ENCODE measurements around the gene LYPD6.
A peak's percentile ranks its signal among the peaks of the same experiment; 100 is the strongest.

Gene LYPD6

DNA sequence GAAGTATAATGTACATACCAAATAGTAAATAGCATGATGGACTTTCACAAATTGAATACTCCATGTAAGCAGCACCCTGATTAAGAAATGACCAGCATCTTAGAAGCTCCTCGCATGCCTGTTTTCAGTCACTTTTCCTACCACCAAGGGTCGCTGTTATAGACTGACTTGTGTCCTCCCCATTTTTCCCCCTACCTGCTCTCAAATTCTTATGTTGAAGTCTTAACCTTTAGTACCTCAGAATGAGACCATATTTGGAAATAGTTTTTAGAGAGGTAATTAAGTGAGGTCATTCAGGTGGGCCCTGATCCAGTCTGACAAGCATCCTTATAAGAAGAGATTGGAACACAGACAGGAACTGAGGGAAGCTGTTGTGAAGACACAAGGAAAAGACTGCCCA is 125.9 kb downstream of the LYPD6 start:
- no peak overlapping the region for H3K4me3 ChIP-seq (ENCODE audit: low read depth, low read length)
- peaks cover 7% of the 10 kb centered on the region; the same call in 1 of the 2 replicates for H3K4me1 ChIP-seq (ENCODE audit: control insufficient read depth, insufficient read depth, low read length)
- no peak overlapping the region for H3K27ac ChIP-seq (ENCODE audit: low read depth, low read length)
- H3K36me3 ChIP-seq (ENCODE audit: control insufficient read depth, insufficient read depth, low read length): no peaks in the 10 kb centered on the region
- H3K9me3 ChIP-seq (ENCODE audit: control insufficient read depth, insufficient read depth, low read length): no peaks in the 10 kb centered on the region; the same call in 1 of the 2 replicates
- H3K27me3 ChIP-seq (ENCODE audit: control insufficient read depth, insufficient read depth, low read length): peaks cover 18% of the 10 kb centered on the region
- peak overlapping the region; percentile 10; the same call in 1 of the 2 replicates for H3K9ac ChIP-seq (ENCODE audit: low read depth, low read length)

DNA sequence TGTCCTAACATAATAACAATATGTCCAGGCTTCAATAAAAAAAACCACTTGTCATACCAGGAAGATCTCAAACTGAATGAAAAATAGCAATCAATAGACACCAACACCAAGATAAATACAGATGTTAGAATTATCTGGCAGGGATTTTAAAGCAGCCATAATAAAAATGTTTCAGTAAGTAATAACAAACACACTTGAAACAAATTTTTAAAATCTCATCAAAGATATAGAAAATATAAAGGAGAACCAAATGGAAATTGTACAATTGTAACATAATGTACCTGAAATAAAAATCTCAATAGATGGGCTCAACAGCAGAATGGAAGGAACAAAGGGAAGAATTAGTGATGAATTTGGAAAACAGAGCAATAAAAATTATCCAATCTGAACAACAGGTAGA is 128.1 kb downstream of the LYPD6 start:
- H3K9ac ChIP-seq (ENCODE audit: low read depth, low read length): no peak overlapping the region
- no peaks in the 10 kb centered on the region; the same call in 1 of the 2 replicates for H3K9me3 ChIP-seq (ENCODE audit: control insufficient read depth, insufficient read depth, low read length)
- no peak overlapping the region for H3K27ac ChIP-seq (ENCODE audit: low read depth, low read length)
- H3K4me3 ChIP-seq (ENCODE audit: low read depth, low read length): no peak overlapping the region
- no peaks in the 10 kb centered on the region for H3K4me1 ChIP-seq (ENCODE audit: control insufficient read depth, insufficient read depth, low read length)
- no peaks in the 10 kb centered on the region for H3K36me3 ChIP-seq (ENCODE audit: control insufficient read depth, insufficient read depth, low read length)
- no peaks in the 10 kb centered on the region for H3K27me3 ChIP-seq (ENCODE audit: control insufficient read depth, insufficient read depth, low read length)

- Histone ChIP-seq H3K27ac (ENCODE audit: low read depth, low read length) (no peak overlapping the region), H3K36me3 (ENCODE audit: control insufficient read depth, insufficient read depth, low read length) (no peaks in the 10 kb centered on the region), H3K9me3 (ENCODE audit: control insufficient read depth, insufficient read depth, low read length) (no peaks in the 10 kb centered on the region), H3K9ac (ENCODE audit: low read depth, low read length) (no peak overlapping the region), H3K4me3 (ENCODE audit: low read depth, low read length) (no peak overlapping the region), H3K4me1 (ENCODE audit: control insufficient read depth, insufficient read depth, low read length) (no peaks in the 10 kb centered on the region), H3K27me3 (ENCODE audit: control insufficient read depth, insufficient read depth, low read length) (no peaks in the 10 kb centered on the region)
These were observed 133.1 kb downstream of the LYPD6 start for GRCh38 chr2:149463328-149464002.

DNA sequence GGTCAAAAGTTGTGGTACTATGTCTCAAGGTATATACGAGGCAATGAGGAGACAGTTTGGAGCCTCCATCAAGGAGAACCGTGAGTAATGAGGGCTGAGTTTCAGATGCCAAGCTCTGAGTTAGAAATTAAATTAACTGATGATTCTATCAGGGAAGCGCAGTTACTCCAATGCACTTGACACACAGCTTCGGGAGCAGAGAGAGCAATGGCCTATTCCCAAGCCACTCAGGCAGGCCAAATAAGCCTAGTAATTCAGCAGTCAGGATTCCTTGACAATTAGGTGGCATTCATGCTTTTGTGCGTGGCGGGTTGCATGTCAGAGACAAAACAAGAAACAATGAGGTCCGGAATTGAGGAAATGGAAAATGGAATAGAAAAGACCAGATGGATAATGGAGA is 134.0 kb downstream of the LYPD6 start:
- Histone ChIP-seq H3K9ac (ENCODE audit: low read depth, low read length) (no peak overlapping the region), H3K9me3 (ENCODE audit: control insufficient read depth, insufficient read depth, low read length) (no peaks in the 10 kb centered on the region), H3K27ac (ENCODE audit: low read depth, low read length) (no peak overlapping the region), H3K36me3 (ENCODE audit: control insufficient read depth, insufficient read depth, low read length) (peaks cover 9% of the 10 kb centered on the region; the same call in 1 of the 2 replicates), H3K4me3 (ENCODE audit: low read depth, low read length) (no peak overlapping the region), H3K4me1 (ENCODE audit: control insufficient read depth, insufficient read depth, low read length) (no peaks in the 10 kb centered on the region), H3K27me3 (ENCODE audit: control insufficient read depth, insufficient read depth, low read length) (no peaks in the 10 kb centered on the region)

DNA sequence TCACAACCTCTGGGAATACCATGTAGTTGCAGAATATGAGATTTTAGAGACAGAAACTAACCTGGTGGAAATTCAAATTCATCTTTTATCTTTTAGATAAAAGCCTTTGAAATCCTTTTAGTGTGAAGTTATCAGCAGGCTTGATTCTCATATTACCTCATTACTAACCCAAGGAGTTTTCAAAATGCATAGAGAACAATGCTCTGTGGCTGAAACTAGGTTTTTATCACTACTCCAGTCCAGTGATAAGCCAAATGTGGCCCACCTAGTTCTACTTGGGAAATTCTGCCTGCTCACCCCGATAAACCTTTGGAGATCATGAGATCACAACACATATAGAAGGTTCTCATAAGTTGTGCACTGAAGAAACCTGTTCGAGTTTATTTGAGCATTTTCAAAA is 135.5 kb downstream of the LYPD6 start:
- Histone ChIP-seq H3K27ac (ENCODE audit: low read depth, low read length) (no peak overlapping the region), H3K36me3 (ENCODE audit: control insufficient read depth, insufficient read depth, low read length) (peaks cover 9% of the 10 kb centered on the region; the same call in 1 of the 2 replicates), H3K9ac (ENCODE audit: low read depth, low read length) (no peak overlapping the region), H3K27me3 (ENCODE audit: control insufficient read depth, insufficient read depth, low read length) (no peaks in the 10 kb centered on the region), H3K4me3 (ENCODE audit: low read depth, low read length) (no peak overlapping the region), H3K4me1 (ENCODE audit: control insufficient read depth, insufficient read depth, low read length) (no peaks in the 10 kb centered on the region), H3K9me3 (ENCODE audit: control insufficient read depth, insufficient read depth, low read length) (no peaks in the 10 kb centered on the region)

DNA sequence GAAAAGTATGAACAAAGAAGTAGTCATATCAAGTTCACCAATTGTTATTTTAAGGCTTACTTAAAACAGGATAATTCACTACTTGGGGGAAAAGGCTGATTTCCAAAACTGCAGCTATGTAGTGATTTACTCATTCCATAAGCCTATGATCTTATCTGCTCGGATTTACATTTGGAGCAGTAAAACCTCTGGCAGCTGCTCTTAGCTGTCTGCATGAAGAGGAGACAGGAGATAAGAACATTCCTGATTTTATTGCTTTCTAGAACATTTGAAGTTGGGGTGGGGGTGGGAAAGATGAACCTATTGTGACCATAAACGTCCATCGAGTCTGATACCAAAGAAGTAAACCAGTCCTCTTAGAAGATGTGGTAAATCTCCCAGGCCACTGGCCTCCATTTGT is 136.2 kb downstream of the LYPD6 start:
- Histone ChIP-seq H3K27ac (ENCODE audit: low read depth, low read length) (no peak overlapping the region), H3K4me3 (ENCODE audit: low read depth, low read length) (no peak overlapping the region), H3K9ac (ENCODE audit: low read depth, low read length) (no peak overlapping the region)

GRCh38 chr2:149467436-149467835 is 137.0 kb downstream of the LYPD6 start:
- Histone ChIP-seq H3K9me3 (ENCODE audit: control insufficient read depth, insufficient read depth, low read length) (no peaks in the 10 kb centered on the region), H3K4me1 (ENCODE audit: control insufficient read depth, insufficient read depth, low read length) (no peaks in the 10 kb centered on the region), H3K36me3 (ENCODE audit: control insufficient read depth, insufficient read depth, low read length) (peaks cover 9% of the 10 kb centered on the region; the same call in 1 of the 2 replicates), H3K27ac (ENCODE audit: low read depth, low read length) (no peak overlapping the region), H3K4me3 (ENCODE audit: low read depth, low read length) (no peak overlapping the region), H3K27me3 (ENCODE audit: control insufficient read depth, insufficient read depth, low read length) (no peaks in the 10 kb centered on the region), H3K9ac (ENCODE audit: low read depth, low read length) (no peak overlapping the region)

More for the DNA sequence above, 136.2 kb downstream of the LYPD6 start:
- Histone ChIP-seq H3K9me3 (ENCODE audit: control insufficient read depth, insufficient read depth, low read length) (no peaks in the 10 kb centered on the region), H3K36me3 (ENCODE audit: control insufficient read depth, insufficient read depth, low read length) (peaks cover 9% of the 10 kb centered on the region; the same call in 1 of the 2 replicates), H3K4me1 (ENCODE audit: control insufficient read depth, insufficient read depth, low read length) (no peaks in the 10 kb centered on the region), H3K27me3 (ENCODE audit: control insufficient read depth, insufficient read depth, low read length) (no peaks in the 10 kb centered on the region)

DNA sequence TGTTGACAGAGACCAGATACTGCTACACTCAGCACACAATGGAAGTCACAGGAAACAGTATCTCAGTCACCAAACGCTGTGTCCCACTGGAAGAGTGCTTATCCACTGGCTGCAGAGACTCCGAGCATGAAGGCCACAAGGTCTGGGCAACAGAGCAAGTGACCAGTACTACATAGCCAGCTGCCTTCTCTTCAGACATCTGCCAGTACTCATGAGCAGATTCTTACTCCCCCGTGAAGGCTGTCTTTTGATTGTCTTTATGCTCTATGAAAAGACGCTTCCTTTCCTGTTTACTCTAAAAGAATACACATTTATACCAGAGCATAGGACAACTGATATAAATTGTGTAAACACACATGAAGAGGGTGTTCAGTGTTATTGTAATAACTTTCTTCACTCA is 138.2 kb downstream of the LYPD6 start:
- Histone ChIP-seq H3K9ac (ENCODE audit: low read depth, low read length) (no peak overlapping the region), H3K27me3 (ENCODE audit: control insufficient read depth, insufficient read depth, low read length) (no peaks in the 10 kb centered on the region), H3K4me3 (ENCODE audit: low read depth, low read length) (no peak overlapping the region), H3K27ac (ENCODE audit: low read depth, low read length) (no peak overlapping the region), H3K9me3 (ENCODE audit: control insufficient read depth, insufficient read depth, low read length) (no peaks in the 10 kb centered on the region), H3K36me3 (ENCODE audit: control insufficient read depth, insufficient read depth, low read length) (peaks cover 9% of the 10 kb centered on the region; the same call in 1 of the 2 replicates), H3K4me1 (ENCODE audit: control insufficient read depth, insufficient read depth, low read length) (no peaks in the 10 kb centered on the region)

DNA sequence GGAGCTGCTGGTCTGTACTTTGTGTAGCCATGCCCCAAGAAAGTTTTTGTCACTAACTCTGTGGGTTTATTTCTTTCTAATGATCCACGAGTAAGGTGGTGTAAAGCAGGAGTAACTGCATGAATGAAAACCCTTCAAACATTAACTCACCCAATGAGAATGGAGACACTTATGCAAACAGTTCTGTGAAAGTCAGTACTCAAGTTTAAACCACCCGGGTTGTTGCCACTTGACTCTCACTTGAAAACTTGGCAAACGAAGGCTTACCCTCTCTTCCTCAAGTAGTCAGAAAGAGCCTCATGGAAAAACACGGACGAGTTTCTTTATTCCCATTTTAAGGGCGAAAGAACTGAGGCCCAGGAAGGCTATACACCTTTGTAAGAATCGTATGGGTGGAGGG is 139.7 kb downstream of the LYPD6 start:
- H3K27me3 ChIP-seq (ENCODE audit: control insufficient read depth, insufficient read depth, low read length): no peaks in the 10 kb centered on the region
- no peak overlapping the region for H3K27ac ChIP-seq (ENCODE audit: low read depth, low read length)
- no peaks in the 10 kb centered on the region for H3K9me3 ChIP-seq (ENCODE audit: control insufficient read depth, insufficient read depth, low read length)
- peaks cover 9% of the 10 kb centered on the region; the same call in 1 of the 2 replicates for H3K36me3 ChIP-seq (ENCODE audit: control insufficient read depth, insufficient read depth, low read length)
- H3K4me3 ChIP-seq (ENCODE audit: low read depth, low read length): no peak overlapping the region
- no peaks in the 10 kb centered on the region for H3K4me1 ChIP-seq (ENCODE audit: control insufficient read depth, insufficient read depth, low read length)
- H3K9ac ChIP-seq (ENCODE audit: low read depth, low read length): no peak overlapping the region

GRCh38 chr2:149472413-149472812 is 142.0 kb downstream of the LYPD6 start:
- H3K4me1 ChIP-seq (ENCODE audit: control insufficient read depth, insufficient read depth, low read length): no peaks in the 10 kb centered on the region
- no peak overlapping the region for H3K4me3 ChIP-seq (ENCODE audit: low read depth, low read length)
- H3K9me3 ChIP-seq (ENCODE audit: control insufficient read depth, insufficient read depth, low read length): no peaks in the 10 kb centered on the region

GRCh38 chr2:149473068-149473467 is 142.7 kb downstream of the LYPD6 start:
- no peaks in the 10 kb centered on the region for H3K9me3 ChIP-seq (ENCODE audit: control insufficient read depth, insufficient read depth, low read length)
- H3K36me3 ChIP-seq (ENCODE audit: control insufficient read depth, insufficient read depth, low read length): peaks cover 9% of the 10 kb centered on the region; the same call in 1 of the 2 replicates
- H3K27me3 ChIP-seq (ENCODE audit: control insufficient read depth, insufficient read depth, low read length): no peaks in the 10 kb centered on the region
- no peak overlapping the region for H3K27ac ChIP-seq (ENCODE audit: low read depth, low read length)
- no peaks in the 10 kb centered on the region for H3K4me1 ChIP-seq (ENCODE audit: control insufficient read depth, insufficient read depth, low read length)
- no peak overlapping the region for H3K4me3 ChIP-seq (ENCODE audit: low read depth, low read length)
- H3K9ac ChIP-seq (ENCODE audit: low read depth, low read length): no peak overlapping the region

More at GRCh38 chr2:149472413-149472812, 142.0 kb downstream of the LYPD6 start:
- Histone ChIP-seq H3K27me3 (ENCODE audit: control insufficient read depth, insufficient read depth, low read length) (no peaks in the 10 kb centered on the region), H3K36me3 (ENCODE audit: control insufficient read depth, insufficient read depth, low read length) (peaks cover 9% of the 10 kb centered on the region; the same call in 1 of the 2 replicates), H3K9ac (ENCODE audit: low read depth, low read length) (no peak overlapping the region), H3K27ac (ENCODE audit: low read depth, low read length) (no peak overlapping the region)
